ENCODE results near the gene NUP42.
A peak's percentile ranks its signal among the peaks of the same experiment; 100 is the strongest.

Gene NUP42

DNA sequence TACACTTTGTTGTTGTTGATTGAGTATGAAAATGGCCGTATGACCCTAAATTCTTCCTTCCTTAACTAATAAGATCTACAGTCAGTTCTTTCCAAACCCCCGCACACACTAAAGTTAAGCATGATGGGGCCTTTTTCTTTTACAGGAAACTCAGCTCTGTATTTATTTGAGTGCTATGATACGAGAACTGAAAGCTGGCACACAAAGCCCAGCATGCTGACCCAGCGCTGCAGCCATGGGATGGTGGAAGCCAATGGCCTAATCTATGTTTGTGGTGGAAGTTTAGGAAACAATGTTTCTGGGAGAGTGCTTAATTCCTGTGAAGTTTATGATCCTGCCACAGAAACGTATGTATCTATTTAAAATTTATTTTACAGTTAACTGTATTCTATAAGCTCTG is 14.2 kb upstream of the NUP42 start:
- Histone ChIP-seq H3K4me3 (replicated peaks; ENCODE audit: insufficient read depth, low read length) (no peak overlapping the region), H3K27me3 (ENCODE audit: insufficient read depth, poor library complexity, severe bottlenecking) (no peaks in the 10 kb centered on the region), H3K27ac (replicated peaks) (no peak overlapping the region)
- TF ChIP-seq POLR2AphosphoS5 (IDR thresholded peaks at IDR 0.05; ENCODE audit: low read depth) = no peak
- TF ChIP-seq, protein P1, sequence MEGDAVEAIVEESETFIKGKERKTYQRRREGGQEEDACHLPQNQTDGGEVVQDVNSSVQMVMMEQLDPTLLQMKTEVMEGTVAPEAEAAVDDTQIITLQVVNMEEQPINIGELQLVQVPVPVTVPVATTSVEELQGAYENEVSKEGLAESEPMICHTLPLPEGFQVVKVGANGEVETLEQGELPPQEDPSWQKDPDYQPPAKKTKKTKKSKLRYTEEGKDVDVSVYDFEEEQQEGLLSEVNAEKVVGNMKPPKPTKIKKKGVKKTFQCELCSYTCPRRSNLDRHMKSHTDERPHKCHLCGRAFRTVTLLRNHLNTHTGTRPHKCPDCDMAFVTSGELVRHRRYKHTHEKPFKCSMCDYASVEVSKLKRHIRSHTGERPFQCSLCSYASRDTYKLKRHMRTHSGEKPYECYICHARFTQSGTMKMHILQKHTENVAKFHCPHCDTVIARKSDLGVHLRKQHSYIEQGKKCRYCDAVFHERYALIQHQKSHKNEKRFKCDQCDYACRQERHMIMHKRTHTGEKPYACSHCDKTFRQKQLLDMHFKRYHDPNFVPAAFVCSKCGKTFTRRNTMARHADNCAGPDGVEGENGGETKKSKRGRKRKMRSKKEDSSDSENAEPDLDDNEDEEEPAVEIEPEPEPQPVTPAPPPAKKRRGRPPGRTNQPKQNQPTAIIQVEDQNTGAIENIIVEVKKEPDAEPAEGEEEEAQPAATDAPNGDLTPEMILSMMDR (IDR thresholded peaks at IDR 0.05; ENCODE audit: insufficient read depth, low read length) = no peak
- TF ChIP-seq SPI1 (IDR thresholded peaks at IDR 0.05; ENCODE audit: borderline replicate concordance, low read depth) = no peak
- TF ChIP-seq, protein P2, sequence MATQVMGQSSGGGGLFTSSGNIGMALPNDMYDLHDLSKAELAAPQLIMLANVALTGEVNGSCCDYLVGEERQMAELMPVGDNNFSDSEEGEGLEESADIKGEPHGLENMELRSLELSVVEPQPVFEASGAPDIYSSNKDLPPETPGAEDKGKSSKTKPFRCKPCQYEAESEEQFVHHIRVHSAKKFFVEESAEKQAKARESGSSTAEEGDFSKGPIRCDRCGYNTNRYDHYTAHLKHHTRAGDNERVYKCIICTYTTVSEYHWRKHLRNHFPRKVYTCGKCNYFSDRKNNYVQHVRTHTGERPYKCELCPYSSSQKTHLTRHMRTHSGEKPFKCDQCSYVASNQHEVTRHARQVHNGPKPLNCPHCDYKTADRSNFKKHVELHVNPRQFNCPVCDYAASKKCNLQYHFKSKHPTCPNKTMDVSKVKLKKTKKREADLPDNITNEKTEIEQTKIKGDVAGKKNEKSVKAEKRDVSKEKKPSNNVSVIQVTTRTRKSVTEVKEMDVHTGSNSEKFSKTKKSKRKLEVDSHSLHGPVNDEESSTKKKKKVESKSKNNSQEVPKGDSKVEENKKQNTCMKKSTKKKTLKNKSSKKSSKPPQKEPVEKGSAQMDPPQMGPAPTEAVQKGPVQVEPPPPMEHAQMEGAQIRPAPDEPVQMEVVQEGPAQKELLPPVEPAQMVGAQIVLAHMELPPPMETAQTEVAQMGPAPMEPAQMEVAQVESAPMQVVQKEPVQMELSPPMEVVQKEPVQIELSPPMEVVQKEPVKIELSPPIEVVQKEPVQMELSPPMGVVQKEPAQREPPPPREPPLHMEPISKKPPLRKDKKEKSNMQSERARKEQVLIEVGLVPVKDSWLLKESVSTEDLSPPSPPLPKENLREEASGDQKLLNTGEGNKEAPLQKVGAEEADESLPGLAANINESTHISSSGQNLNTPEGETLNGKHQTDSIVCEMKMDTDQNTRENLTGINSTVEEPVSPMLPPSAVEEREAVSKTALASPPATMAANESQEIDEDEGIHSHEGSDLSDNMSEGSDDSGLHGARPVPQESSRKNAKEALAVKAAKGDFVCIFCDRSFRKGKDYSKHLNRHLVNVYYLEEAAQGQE (IDR thresholded peaks at IDR 0.05; ENCODE audit: insufficient replicate concordance, low read depth) = no peak
- no peak for TF ChIP-seq GABPA (IDR thresholded peaks at IDR 0.05; ENCODE audit: low read depth)
- no peak for DNase-seq (ENCODE audit: low read depth in 1 of 2, low spot score in 1 of 2)

GRCh38 chr7:23168111-23168885 is 13.6 kb upstream of the NUP42 start:
- Histone ChIP-seq H3K27me3 (ENCODE audit: insufficient read depth, poor library complexity, severe bottlenecking) (no peaks in the 10 kb centered on the region), H3K27ac (replicated peaks) (no peak overlapping the region), H3K4me3 (replicated peaks; ENCODE audit: insufficient read depth, low read length) (no peak overlapping the region)
- TF ChIP-seq, protein P2 (IDR thresholded peaks at IDR 0.05; ENCODE audit: insufficient replicate concordance, low read depth) = no peak
- TF ChIP-seq GABPA (IDR thresholded peaks at IDR 0.05; ENCODE audit: low read depth) (no peak), POLR2AphosphoS5 (IDR thresholded peaks at IDR 0.05; ENCODE audit: low read depth) (no peak), SPI1 (IDR thresholded peaks at IDR 0.05; ENCODE audit: borderline replicate concordance, low read depth) (no peak)
- TF ChIP-seq, protein P1 (IDR thresholded peaks at IDR 0.05; ENCODE audit: insufficient read depth, low read length) = no peak
- DNase-seq (ENCODE audit: low read depth in 1 of 2, low spot score in 1 of 2) = no peak

DNA sequence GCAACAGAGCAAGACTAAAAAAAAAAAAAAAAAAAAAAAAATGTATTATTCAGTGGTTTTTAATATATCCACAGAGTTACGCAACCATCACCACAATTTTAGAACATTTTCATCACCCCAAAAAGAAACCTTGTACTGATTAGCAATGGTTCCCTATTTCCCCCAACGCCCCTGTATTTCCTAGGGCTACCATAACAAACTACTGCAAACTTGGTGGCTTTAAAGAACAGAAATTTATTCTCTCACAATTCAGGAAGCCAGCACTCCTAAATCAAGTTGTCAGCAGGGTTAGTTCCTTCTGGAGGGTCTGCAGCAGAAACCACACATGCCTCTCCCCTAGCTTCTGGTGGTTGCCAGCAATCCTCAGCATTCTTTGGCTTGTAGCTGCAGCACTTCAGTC is 5.9 kb upstream of the NUP42 start:
- Histone ChIP-seq H3K27me3 (ENCODE audit: insufficient read depth, poor library complexity, severe bottlenecking) (no peaks in the 10 kb centered on the region), H3K4me3 (replicated peaks; ENCODE audit: insufficient read depth, low read length) (no peak overlapping the region), H3K27ac (replicated peaks) (no peak overlapping the region)
- no peak for TF ChIP-seq SPI1 (IDR thresholded peaks at IDR 0.05; ENCODE audit: borderline replicate concordance, low read depth)
- TF ChIP-seq, protein P2 (IDR thresholded peaks at IDR 0.05; ENCODE audit: insufficient replicate concordance, low read depth) = no peak
- DNase-seq (ENCODE audit: low read depth in 1 of 2, low spot score in 1 of 2) = peak in 1 of 2 experiments; percentile 33
